GM19324 (cell line): ENCODE data around the gene STX16.
"Not testable (repeated sequence)": the region's sequence is repeated elsewhere in the genome, so short reads cannot be mapped to it uniquely, and the experiment has no call there.

Experiments used
- ATAC-seq: cut with Tn5 transposase; IDR thresholded peaks from one replicate; pipeline ENCODE4 v1.9.1; 2021; ENCODE audit warnings: mild to moderate bottlenecking, moderate library complexity; ENCODE audit not compliant: unreplicated experiment, low FRiP score

The STX16 gene

GRCh38 chr20:58634521-58635278, 16.4 kb upstream of the STX16 start:
- no peak for ATAC-seq

GRCh38 chr20:58635279-58635665, 15.8 kb upstream of the STX16 start:
- ATAC-seq: no peak

GRCh38 chr20:58636396-58636982, 14.6 kb upstream of the STX16 start:
- ATAC-seq: no peak

GRCh38 chr20:58636983-58637421, 14.1 kb upstream of the STX16 start:
- no peak for ATAC-seq

- ATAC-seq: no peak
Measured at GRCh38 chr20:58637466-58638213, 13.4 kb upstream of the STX16 start.

- no peak for ATAC-seq
Measured at GRCh38 chr20:58638467-58639181, 12.5 kb upstream of the STX16 start.

GRCh38 chr20:58639182-58640146, 11.6 kb upstream of the STX16 start:
- ATAC-seq: no peak

GRCh38 chr20:58640446-58640845, 10.6 kb upstream of the STX16 start:
- no peak for ATAC-seq

- ATAC-seq: no peak
Measured at GRCh38 chr20:58642441-58642840, 8.6 kb upstream of the STX16 start.

- not testable (repeated sequence) for ATAC-seq
Measured at GRCh38 chr20:58642896-58643295, 8.2 kb upstream of the STX16 start.

GRCh38 chr20:58645412-58645968, 5.6 kb upstream of the STX16 start:
- ATAC-seq: no peak

GRCh38 chr20:58646257-58646656, 4.8 kb upstream of the STX16 start:
- ATAC-seq: no peak

GRCh38 chr20:58646703-58647102, 4.4 kb upstream of the STX16 start:
- no peak for ATAC-seq

GRCh38 chr20:58647162-58647795, 3.8 kb upstream of the STX16 start:
- ATAC-seq: no peak

- ATAC-seq: no peak
Measured at GRCh38 chr20:58647796-58648501, 3.1 kb upstream of the STX16 start.

- not testable (repeated sequence) for ATAC-seq
Measured at GRCh38 chr20:58648502-58648825, 2.6 kb upstream of the STX16 start.

GRCh38 chr20:58649288-58650180, 1.5 kb upstream of the STX16 start:
- ATAC-seq: no peak
